Testis (tissue), 2 donors: ENCODE results near the gene SLC29A3.

Source experiments
- POLR2A ChIP-seq: fragments of 450-650 bp; IDR thresholded peaks from one replicate; pipeline ENCODE4 v1.6.1; 2017; ENCODE audit warnings: antibody characterized with exemption, mild to moderate bottlenecking, moderate library complexity
- TF ChIP-seq, protein P1 (sequence below), 3 experiments: fragments of 450-650 bp in 2 of 3; fragments of 200-600 bp in 1 of 3; sonication (generic) in 1 of 3; IDR thresholded peaks; one replicate each; pipeline ENCODE4 v1.5.1; 2016 to 2019; ENCODE audit warnings: antibody characterized with exemption in 3 of 3, mild to moderate bottlenecking in 2 of 3, moderate library complexity in 1 of 3

DNA sequence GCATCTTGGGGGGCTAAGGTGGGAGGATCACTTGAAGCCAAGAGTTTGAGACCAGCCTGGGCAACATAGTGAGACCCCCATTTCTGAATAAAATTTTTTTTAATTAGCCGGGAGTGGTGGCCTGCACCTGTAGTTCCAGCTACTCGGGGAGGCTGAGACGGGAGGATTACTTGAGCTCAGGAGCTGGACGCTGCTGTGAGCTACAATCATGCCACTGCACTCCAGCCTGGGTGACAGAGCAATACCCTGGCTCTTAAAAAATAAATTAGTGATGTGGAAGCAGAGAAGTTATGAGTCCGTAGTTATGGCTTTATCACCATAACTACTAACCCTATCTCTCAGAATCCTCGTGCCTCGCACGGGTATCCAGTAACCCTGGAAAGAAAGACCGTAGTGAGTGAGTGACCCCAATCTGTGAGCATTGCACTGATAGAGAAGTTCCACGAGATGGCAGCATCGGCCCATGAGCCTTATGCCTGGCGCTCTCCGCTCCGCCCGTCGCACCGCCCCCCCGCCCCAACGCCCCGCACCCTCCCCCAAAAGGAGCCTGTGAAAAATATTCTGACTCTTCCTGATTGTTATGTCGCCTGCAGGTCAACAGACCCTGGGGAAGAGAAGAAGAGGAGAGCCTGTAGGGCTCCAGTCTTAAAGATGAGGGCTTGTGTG lies 4.9 kb upstream of the SLC29A3 start:
- TF ChIP-seq, protein P1, sequence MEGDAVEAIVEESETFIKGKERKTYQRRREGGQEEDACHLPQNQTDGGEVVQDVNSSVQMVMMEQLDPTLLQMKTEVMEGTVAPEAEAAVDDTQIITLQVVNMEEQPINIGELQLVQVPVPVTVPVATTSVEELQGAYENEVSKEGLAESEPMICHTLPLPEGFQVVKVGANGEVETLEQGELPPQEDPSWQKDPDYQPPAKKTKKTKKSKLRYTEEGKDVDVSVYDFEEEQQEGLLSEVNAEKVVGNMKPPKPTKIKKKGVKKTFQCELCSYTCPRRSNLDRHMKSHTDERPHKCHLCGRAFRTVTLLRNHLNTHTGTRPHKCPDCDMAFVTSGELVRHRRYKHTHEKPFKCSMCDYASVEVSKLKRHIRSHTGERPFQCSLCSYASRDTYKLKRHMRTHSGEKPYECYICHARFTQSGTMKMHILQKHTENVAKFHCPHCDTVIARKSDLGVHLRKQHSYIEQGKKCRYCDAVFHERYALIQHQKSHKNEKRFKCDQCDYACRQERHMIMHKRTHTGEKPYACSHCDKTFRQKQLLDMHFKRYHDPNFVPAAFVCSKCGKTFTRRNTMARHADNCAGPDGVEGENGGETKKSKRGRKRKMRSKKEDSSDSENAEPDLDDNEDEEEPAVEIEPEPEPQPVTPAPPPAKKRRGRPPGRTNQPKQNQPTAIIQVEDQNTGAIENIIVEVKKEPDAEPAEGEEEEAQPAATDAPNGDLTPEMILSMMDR (IDR thresholded peaks at IDR 0.05) = peak in 2 of 3 experiments; percentile 71 to 91
- TF ChIP-seq POLR2A = no peak
